Upper lobe of right lung (tissue), 1 donor: ENCODE data around the gene KCND3. TPM values are rescaled to one million over a fixed set of nuclear protein-coding genes. Genes with fewer than 3 reads are reported as not detected.
A peak's percentile ranks its signal among the peaks of the same experiment; 100 is the strongest.

ENCODE experiments used
- ATAC-seq: fragments of 200-7000 bp; cut with Tn5 transposase; one replicate; pipeline ENCODE4 v1.9.1; 2020; ENCODE audit warnings: mild to moderate bottlenecking, moderate library complexity
- DNase-seq: peaks from one replicate; pipeline ENCODE4 v3.0.0-alpha.2; 2020
- H3K27ac ChIP-seq: fragments of 200-600 bp; one replicate; pipeline ENCODE4 v1.8.0; 2022
- H3K27me3 ChIP-seq: fragments of 200-600 bp; one replicate; pipeline ENCODE4 v1.8.0; 2022; ENCODE audit warnings: mild to moderate bottlenecking
- H3K36me3 ChIP-seq: fragments of 200-600 bp; one replicate; pipeline ENCODE4 v1.8.0; 2022
- H3K4me1 ChIP-seq: fragments of 200-600 bp; one replicate; pipeline ENCODE4 v1.8.0; 2022
- H3K4me3 ChIP-seq: fragments of 200-600 bp; one replicate; pipeline ENCODE4 v1.8.0; 2022; ENCODE audit warnings: mild to moderate bottlenecking
- H3K9me3 ChIP-seq: fragments of 200-600 bp; one replicate; pipeline ENCODE4 v1.8.0; 2022
- intact Hi-C: fragments of 100-400 bp; cut with DNase I; formaldehyde crosslinking; loops from one replicate; pipeline ENCODE4 v1.11.0; 2022
- total RNA-seq: library from RNA; stranded (reverse); fragmentation: NEBNext Ultra II Directional; extraction: Animal tissue kit (Norgen Biotek cat#: 25700); gene quantifications from one replicate; pipeline ENCODE4 v1.2.1, GENCODE V29; 2021
- TF ChIP-seq, protein P1 (sequence below): fragments of 200-600 bp; IDR thresholded peaks from one replicate; pipeline ENCODE4 v1.8.0; 2022; ENCODE audit warnings: antibody characterized with exemption
- donor health status: DM: no; HTN: yes; CAD: no; lungs with severe emphysema.

Gene KCND3
- total RNA-seq, 1 donor from 2014 or later, result 6.3 TPM

DNA sequence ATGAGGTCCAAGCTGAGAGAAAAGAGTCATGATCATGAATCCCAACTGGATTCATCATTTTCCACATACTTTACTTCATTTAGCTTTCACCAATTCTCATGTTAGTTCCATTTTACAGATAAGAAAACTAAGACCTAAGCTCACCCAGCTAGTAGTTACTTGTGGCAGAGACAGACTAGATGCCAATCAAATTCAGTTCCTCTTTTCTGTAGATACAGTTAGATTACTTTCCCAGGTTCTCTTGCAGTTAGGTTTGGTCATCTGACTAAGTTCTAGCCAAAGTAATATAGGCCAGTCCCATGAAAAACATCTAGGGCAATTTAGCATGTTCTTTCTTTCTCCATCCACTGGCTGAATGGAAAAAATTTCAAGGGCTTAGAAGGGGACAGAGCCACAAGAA is 8.9 kb upstream of the KCND3 start:
- Histone ChIP-seq H3K4me3 (no peak overlapping the region), H3K9me3 (no peaks in the 10 kb centered on the region), H3K27me3 (no peaks in the 10 kb centered on the region), H3K36me3 (no peaks in the 10 kb centered on the region), H3K4me1 (no peaks in the 10 kb centered on the region), H3K27ac (no peak overlapping the region)
- no peak for DNase-seq
- intact Hi-C loops, result no loop called here
- no peak for ATAC-seq
- TF ChIP-seq, protein P1, sequence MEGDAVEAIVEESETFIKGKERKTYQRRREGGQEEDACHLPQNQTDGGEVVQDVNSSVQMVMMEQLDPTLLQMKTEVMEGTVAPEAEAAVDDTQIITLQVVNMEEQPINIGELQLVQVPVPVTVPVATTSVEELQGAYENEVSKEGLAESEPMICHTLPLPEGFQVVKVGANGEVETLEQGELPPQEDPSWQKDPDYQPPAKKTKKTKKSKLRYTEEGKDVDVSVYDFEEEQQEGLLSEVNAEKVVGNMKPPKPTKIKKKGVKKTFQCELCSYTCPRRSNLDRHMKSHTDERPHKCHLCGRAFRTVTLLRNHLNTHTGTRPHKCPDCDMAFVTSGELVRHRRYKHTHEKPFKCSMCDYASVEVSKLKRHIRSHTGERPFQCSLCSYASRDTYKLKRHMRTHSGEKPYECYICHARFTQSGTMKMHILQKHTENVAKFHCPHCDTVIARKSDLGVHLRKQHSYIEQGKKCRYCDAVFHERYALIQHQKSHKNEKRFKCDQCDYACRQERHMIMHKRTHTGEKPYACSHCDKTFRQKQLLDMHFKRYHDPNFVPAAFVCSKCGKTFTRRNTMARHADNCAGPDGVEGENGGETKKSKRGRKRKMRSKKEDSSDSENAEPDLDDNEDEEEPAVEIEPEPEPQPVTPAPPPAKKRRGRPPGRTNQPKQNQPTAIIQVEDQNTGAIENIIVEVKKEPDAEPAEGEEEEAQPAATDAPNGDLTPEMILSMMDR, result no peak

DNA sequence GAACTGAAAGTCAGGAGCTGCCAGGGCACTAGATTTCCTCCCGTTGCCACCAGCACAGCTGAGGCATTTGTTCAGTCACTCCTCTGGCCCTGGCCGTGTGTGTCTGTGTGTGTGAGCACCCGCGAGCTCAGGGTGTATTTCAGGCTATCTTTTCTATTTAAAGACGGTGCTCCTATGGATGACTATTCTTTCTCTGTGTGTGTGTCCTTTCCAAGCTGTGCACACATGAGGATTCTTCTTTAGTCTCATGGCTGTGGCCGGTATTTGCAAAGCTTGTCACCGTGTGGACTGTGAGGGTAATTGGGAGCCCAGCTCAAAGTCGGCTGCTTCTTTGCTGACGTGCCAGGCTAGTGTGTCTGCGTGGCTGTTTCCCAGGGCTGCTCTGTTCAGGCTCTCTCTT is 3.0 kb upstream of the KCND3 start:
- Histone ChIP-seq H3K27me3 (peaks cover 20% of the 10 kb centered on the region), H3K27ac (no peak overlapping the region)
- intact Hi-C loops, result no loop called here

DNA sequence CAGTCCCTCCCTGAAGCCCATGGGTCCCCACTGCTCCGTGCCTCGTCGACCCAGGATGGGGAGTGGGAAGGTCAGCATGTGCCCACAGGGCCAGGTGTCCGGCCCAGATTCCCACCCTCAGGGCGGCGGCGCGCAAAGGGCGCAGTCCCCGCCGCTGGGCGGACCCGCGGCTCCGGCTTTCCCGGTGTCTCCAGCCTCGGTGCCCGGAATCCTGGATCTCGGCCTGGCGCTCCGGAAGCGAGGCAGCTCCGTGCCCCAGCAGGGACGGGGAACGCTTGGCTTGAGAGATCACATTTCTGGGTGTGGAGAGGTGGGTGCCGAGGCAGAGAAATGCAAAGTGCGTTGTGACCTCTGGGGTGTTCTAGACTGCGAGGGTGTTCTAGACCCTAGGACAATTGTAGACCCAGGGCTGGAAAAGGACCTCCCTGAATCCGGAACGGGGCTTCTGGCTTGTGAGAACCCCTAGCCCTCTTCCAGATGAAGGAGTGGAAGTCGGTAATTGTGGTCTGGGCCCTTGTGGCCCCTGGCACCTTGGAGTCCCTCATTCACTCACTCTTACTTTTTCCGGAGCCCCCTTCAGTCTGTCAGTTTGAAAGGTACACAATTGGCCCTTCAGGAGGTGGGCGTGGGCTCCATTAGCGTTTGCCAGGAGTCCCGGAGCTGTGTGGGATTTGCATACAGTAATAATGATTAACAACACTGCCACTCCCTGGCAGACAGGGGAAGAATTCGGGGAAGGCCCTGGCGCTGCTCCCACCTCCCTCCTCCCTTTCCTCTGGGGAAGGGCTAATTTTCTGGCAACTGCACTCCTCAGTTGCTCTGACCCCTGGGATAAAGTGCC is 1.6 kb upstream of the KCND3 start:
- peaks cover 20% of the 10 kb centered on the region for H3K27me3 ChIP-seq
- no peaks in the 10 kb centered on the region for H3K36me3 ChIP-seq
- peak; percentile 79 for ATAC-seq
- peak overlapping the region; percentile 58 for H3K4me3 ChIP-seq
- no peaks in the 10 kb centered on the region for H3K9me3 ChIP-seq
- peak overlapping the region; percentile 61 for H3K27ac ChIP-seq
- intact Hi-C loops, result no loop called here
- peaks cover 30% of the 10 kb centered on the region for H3K4me1 ChIP-seq
- peak; percentile 88 for DNase-seq
- TF ChIP-seq, protein P1, result peak; percentile 32

More for the DNA sequence above, 3.0 kb upstream of the KCND3 start:
- peaks cover 30% of the 10 kb centered on the region for H3K4me1 ChIP-seq
- no peaks in the 10 kb centered on the region for H3K9me3 ChIP-seq
- no peak for ATAC-seq
- H3K4me3 ChIP-seq, result no peak overlapping the region
- no peak for DNase-seq
- no peaks in the 10 kb centered on the region for H3K36me3 ChIP-seq
- TF ChIP-seq, protein P1, result no peak

DNA sequence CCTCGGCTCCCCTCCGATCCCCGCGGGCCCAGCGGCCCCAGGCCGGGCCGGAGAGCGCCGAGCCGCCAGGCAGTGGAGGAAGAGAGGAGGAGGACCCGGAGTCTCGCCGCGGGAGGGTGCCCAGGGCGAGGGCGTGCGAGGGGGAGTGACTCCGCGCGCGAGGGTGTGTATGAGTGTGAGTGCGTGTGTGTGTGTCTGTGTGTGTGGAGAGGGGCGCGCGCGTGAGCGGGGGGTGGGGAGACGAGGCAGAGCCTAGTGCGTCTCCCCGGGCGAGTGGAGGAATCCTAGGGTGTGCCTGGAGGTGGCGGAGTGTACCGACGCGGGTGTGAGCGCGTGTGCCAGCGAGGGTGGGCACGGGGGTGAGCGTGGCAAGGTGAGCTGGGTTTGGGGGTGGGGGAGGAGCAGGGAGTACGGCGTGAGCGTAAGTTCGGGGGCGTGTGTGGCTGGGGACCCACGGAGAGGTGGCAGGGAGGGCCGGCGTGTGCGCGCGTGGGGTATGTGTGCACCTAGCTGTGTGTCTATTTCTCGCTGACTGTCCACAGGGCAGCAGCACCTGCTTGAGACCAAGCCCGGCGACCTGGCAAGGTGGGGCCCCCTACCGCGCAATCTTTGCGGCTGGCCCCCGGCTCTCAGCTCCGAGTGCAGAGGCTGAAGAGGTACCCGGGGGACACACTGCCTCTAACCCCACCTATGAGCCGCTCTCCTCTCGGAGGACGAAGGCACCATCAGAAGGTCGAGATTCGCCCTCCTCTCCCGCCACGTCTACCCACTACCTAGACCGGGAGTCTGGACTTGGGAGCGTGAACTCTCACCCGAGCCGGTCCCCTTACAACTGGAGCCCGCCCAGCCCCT is 784 bp upstream of the KCND3 start:
- H3K4me3 ChIP-seq, result peak overlapping the region; percentile 58
- H3K36me3 ChIP-seq, result no peaks in the 10 kb centered on the region
- ATAC-seq (peak; percentile 42), DNase-seq (peak; percentile 67)
- H3K9me3 ChIP-seq, result no peaks in the 10 kb centered on the region
- H3K4me1 ChIP-seq, result peaks cover 30% of the 10 kb centered on the region
- H3K27me3 ChIP-seq, result peaks cover 20% of the 10 kb centered on the region
- TF ChIP-seq, protein P1, result no peak
- peak overlapping the region; percentile 61 for H3K27ac ChIP-seq
- intact Hi-C loops, result no loop called here

DNA sequence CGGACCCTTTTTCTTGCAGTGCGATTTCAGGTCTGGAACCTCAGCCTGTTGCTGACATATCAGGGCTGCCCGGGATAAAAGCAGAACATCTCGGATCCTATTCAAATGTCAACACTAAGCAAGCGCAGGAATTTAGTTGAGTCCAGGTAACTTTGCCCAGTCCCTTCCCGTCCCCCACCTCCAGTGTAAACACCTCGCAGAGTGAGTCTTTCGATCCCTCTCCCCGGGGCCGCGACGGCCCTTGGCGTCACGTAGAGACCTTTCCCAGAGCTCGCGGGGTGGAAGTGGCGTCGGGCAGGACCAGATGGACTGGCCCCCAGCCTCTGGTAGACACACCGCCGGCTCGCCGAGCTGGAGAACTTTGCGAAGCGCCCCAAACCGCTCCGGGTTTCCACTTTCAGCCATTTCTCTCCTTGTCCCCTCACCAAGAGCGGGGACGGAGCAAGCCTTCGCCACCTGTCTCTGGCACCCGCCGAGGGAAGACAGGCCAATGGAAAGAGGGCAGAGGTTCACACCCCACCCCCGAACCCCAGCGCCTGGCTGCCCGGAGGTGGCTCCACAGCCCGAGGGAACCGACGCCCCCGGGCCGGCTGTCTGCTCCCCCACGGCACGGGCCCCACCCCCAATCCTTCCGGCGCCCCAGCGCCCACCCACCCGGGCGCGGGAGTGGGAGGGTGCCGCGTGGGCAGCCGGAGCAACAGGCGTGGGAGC is 570 bp downstream of the KCND3 start:
- peaks cover 30% of the 10 kb centered on the region for H3K4me1 ChIP-seq
- no peak overlapping the region for H3K27ac ChIP-seq
- H3K36me3 ChIP-seq, result no peaks in the 10 kb centered on the region
- H3K4me3 ChIP-seq, result peak overlapping the region; percentile 58
- TF ChIP-seq, protein P1, result no peak
- no peaks in the 10 kb centered on the region for H3K9me3 ChIP-seq
- H3K27me3 ChIP-seq, result peaks cover 20% of the 10 kb centered on the region
- intact Hi-C loops, result no loop called here
- peak; percentile 70 for DNase-seq
- no peak for ATAC-seq
